Right lobe of liver (tissue), 6 donors: ENCODE results near the gene PDGFD. TPM values are rescaled to one million over a fixed set of nuclear protein-coding genes. Genes with fewer than 3 reads are reported as not detected.
A peak's percentile ranks its signal among the peaks of the same experiment; 100 is the strongest.

Experiments
- ATAC-seq, 4 donors: fragments of 200-7000 bp; cut with Tn5 transposase; one replicate each; pipeline ENCODE4 v1.9.1; 2020; ENCODE audit warnings: mild to moderate bottlenecking in 4 of 4, moderate library complexity in 4 of 4
- DNase-seq, 3 donors: peaks; one replicate each; pipeline ENCODE4 v3.0.0-alpha.2; 2020
- H3K27ac ChIP-seq, 3 donors: fragments of 200-600 bp; one replicate each; pipeline ENCODE4 v1.8.0; 2022
- H3K27me3 ChIP-seq, 2 donors: fragments of 200-600 bp; one replicate each; pipeline ENCODE4 v1.8.0; 2022
- H3K36me3 ChIP-seq, 4 donors: fragments of 200-600 bp; sonication (generic) in 1 of 4; one replicate each; pipeline versions ENCODE4 v1.5.1 to v1.8.0; 2017 to 2022; ENCODE audit warnings: control low read depth in 1 of 4
- H3K4me1 ChIP-seq, 4 donors: fragments of 200-600 bp; sonication (generic) in 1 of 4; one replicate each; pipeline versions ENCODE4 v1.5.1 to v1.8.0; 2017 to 2022; ENCODE audit warnings: control low read depth in 1 of 4
- H3K4me3 ChIP-seq, 3 donors: fragments of 200-600 bp; one replicate each; pipeline ENCODE4 v1.8.0; 2022
- H3K9me3 ChIP-seq, 4 donors: fragments of 200-600 bp; sonication (generic) in 1 of 4; one replicate each; pipeline versions ENCODE4 v1.5.1 to v1.8.0; 2017 to 2022; ENCODE audit warnings: control low read depth in 1 of 4
- CTCF ChIP-seq, 4 donors: fragments of 200-600 bp in 3 of 4; fragments of 450-650 bp in 1 of 4; IDR thresholded peaks; one replicate each; pipeline versions ENCODE4 v1.5.1 to v1.8.0; 2016 to 2022; ENCODE audit warnings: antibody characterized with exemption in 4 of 4, mild to moderate bottlenecking in 2 of 4
- POLR2A ChIP-seq: fragments of 450-650 bp; IDR thresholded peaks from one replicate; pipeline ENCODE4 v1.6.1; 2017; ENCODE audit warnings: antibody characterized with exemption, mild to moderate bottlenecking
- WGBS: methylation state at CpG from one replicate; pipeline ENCODE4 v1.1.6; 2018; ENCODE audit warnings: low coverage, low lambda C conversion rate; ENCODE audit not compliant: insufficient coverage; ENCODE audit errors: missing lambda C conversion rate; 5-methylcytosine and 5-hydroxymethylcytosine counted together
- intact Hi-C, 2 donors: fragments of 100-400 bp; cut with DNase I; formaldehyde crosslinking; loops; one replicate each; pipeline versions ENCODE4 v1.11.2 to v1.14.1; 2022
- total RNA-seq, 6 experiments: library from RNA; depleted of rRNA in 2 of 6; stranded (reverse); fragments of >200 nt in 2 of 6; fragmentation: NEBNext Ultra II Directional in 3 of 6; extraction: Animal tissue kit (Norgen Biotek cat#: 25700) in 3 of 6; gene quantifications; one replicate each; pipeline versions ENCODE4 v1.1.0 to v1.2.4, GENCODE V29; 2016 to 2023
- donor health status: DM: no; HTN: yes; CAD: no.
- donor health status: DM: no; HTN: no; CAD: no.
- donor health status: DM: no; HTN: no; CAD: no.
- donor health status: DM: no; HTN: yes; CAD: no.
- donor health status: DM: no; HTN: yes; CAD: no.

The PDGFD gene
- total RNA-seq, 6 experiments from 2014 or later = 0.84 to 1.6 (median 1.1) TPM

- no peak for TF ChIP-seq CTCF (IDR thresholded peaks at IDR 0.05)
- no peak for TF ChIP-seq POLR2A
- Histone ChIP-seq H3K4me3 (no peak overlapping the region), H3K27me3 (no peaks in the 10 kb centered on the region), H3K9me3 (no peaks in the 10 kb centered on the region), H3K36me3 (no peaks in the 10 kb centered on the region), H3K4me1 (no peaks in the 10 kb centered on the region), H3K27ac (no peak overlapping the region)
- intact Hi-C loops = no loop called here
- ATAC-seq (peak in 1 of 4 donors; percentile 22), DNase-seq (no peak)
- WGBS = 67% methylated on average over 3 of the region's 3 CpGs
These were observed 162.3 kb downstream of the PDGFD start for GRCh38 chr11:104001561-104002056.

GRCh38 chr11:104000798-104001197, 163.1 kb downstream of the PDGFD start:
- no peak for DNase-seq
- H3K4me1 ChIP-seq = no peaks in the 10 kb centered on the region

GRCh38 chr11:103998826-103999508, 165.0 kb downstream of the PDGFD start:
- no peak for TF ChIP-seq CTCF (IDR thresholded peaks at IDR 0.05)
- TF ChIP-seq POLR2A = no peak
- H3K4me3 ChIP-seq = no peak overlapping the region
- DNase-seq (no peak), ATAC-seq (no peak)
- H3K9me3 ChIP-seq = no peaks in the 10 kb centered on the region
- intact Hi-C loops = no loop called here
- no peaks in the 10 kb centered on the region for H3K36me3 ChIP-seq
- no peaks in the 10 kb centered on the region for H3K4me1 ChIP-seq
- 61% methylated on average over 5 of the region's 5 CpGs for WGBS
- no peak overlapping the region for H3K27ac ChIP-seq
- H3K27me3 ChIP-seq = no peaks in the 10 kb centered on the region

More at GRCh38 chr11:104000798-104001197, 163.1 kb downstream of the PDGFD start:
- H3K27me3 ChIP-seq = no peaks in the 10 kb centered on the region
- no peaks in the 10 kb centered on the region for H3K9me3 ChIP-seq
- no peak for TF ChIP-seq POLR2A
- TF ChIP-seq CTCF (IDR thresholded peaks at IDR 0.05) = no peak
- intact Hi-C loops = no loop called here
- H3K4me3 ChIP-seq = no peak overlapping the region
- no peak for ATAC-seq
- WGBS = 41% methylated on average over 5 of the region's 5 CpGs
- H3K36me3 ChIP-seq = no peaks in the 10 kb centered on the region
- no peak overlapping the region for H3K27ac ChIP-seq

GRCh38 chr11:103997082-103997481, 166.9 kb downstream of the PDGFD start:
- DNase-seq (no peak), ATAC-seq (no peak)
- no peaks in the 10 kb centered on the region for H3K36me3 ChIP-seq
- WGBS = 85% methylated on average over 1 of the region's 1 CpG
- H3K4me1 ChIP-seq = no peaks in the 10 kb centered on the region
- no peak overlapping the region for H3K4me3 ChIP-seq
- no peak overlapping the region for H3K27ac ChIP-seq
- TF ChIP-seq POLR2A (no peak), CTCF (IDR thresholded peaks at IDR 0.05) (no peak)
- no peaks in the 10 kb centered on the region for H3K27me3 ChIP-seq
- intact Hi-C loops = no loop called here
- H3K9me3 ChIP-seq = no peaks in the 10 kb centered on the region
